Measurements from ENCODE around the gene ACVR1.
"Not testable (repeated sequence)": the region's sequence is repeated elsewhere in the genome, so short reads cannot be mapped to it uniquely, and the experiment has no call there.

The ACVR1 gene

DNA sequence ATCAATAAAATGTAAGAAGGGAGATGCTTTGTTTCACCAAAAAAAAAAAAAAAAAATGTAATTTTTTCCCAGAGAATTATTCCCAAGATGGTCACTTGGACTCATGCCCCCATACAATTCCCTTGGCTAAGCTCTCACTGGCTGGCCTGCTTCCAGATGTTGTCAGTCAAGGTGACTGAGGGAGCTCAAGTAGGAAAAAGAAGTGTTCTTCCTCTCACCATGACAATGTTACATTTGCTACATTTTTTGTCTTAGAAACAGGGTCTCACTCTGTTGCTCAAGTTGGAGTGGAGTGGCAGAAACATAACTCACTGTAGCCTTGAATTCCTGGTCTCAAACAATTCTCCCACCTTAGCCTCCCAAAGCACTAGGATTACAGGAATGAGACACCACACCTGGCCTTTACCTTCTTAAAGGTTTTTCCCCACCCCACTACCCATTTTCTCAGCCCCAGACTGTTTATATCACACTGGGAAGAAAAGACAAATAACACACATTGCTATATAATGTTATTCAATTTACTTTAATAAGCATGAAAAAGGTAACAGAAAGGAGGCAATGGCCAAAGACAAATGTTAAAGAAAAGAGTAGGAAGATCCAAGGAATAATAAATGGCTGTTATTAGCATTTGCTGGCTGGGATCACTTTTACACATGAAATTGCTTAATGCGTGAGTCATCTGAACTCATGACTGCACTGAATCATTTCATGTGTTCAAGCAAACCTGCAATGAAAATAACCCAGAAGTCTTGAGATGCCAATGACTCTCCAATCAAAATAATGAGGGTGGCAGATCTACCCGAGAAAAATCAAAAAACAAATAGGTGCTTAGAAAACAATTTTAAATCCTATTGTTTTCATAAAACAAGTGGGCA, 45.2 kb downstream of the ACVR1 start:
- DNase-seq (ENCODE audit: low read depth, low spot score): no peak

DNA sequence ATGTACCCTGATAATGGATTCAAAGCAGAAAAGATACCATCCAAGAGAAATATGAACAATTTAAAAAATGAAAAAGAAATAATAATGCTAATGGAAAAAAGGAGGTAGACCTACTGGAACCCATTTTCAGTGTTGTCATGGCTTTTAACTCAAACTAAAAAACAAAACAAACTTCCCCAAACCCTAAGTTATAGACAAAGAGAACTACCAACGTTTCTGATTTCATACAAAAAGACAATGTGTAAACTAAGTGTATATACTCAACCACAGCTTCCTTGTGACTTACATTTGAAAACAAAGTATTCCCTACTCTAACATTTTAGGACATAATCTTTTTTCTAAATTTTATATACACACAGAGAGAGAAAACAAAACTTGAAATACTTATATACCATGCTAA, 45.9 kb downstream of the ACVR1 start:
- no peak for DNase-seq (ENCODE audit: low read depth, low spot score)

- no peak for DNase-seq (ENCODE audit: low read depth, low spot score)
Observed at GRCh38 chr2:157827377-157827776, 48.8 kb downstream of the ACVR1 start.

DNA sequence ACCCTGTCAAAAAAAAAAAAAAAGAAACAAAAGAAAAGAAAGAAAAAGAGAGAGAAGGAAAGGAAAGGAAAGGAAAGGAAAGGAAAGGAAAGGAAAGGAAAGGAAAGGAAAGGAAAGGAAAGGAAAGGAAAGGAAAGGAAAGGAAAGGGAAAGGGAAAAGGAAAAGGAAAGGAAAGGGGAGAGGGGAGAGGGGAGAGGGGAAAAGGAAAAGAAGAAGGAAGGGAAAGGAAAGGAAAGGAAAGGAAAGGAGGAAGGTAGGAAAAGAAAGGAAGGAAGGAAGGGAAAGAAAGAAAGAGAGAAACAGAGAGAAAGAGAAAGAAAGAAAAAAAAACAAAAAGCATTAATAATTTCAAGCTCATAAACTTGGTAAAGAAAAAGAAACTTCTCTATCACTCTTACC, 49.5 kb downstream of the ACVR1 start:
- not testable (repeated sequence) for DNase-seq (ENCODE audit: low read depth, low spot score)

DNA sequence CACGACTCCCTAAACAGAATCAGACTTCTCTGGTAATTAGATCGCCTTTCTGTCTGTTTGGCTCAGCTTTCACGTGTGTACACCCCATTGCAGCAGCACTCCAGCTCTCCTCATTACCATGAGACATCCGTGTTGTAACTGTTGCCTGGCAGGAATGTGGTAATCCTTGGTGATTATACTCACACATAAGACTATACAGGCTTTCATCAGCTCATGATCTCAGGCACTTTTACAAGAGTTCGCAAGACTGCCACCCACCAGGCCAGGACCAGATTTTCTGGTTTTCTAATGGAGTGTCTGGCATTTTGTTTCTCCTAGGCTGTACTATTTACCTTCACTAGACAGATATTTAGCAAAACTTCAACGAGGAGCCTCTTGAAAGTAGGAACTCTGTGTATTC, 50.2 kb downstream of the ACVR1 start:
- DNase-seq (ENCODE audit: low read depth, low spot score): no peak

DNA sequence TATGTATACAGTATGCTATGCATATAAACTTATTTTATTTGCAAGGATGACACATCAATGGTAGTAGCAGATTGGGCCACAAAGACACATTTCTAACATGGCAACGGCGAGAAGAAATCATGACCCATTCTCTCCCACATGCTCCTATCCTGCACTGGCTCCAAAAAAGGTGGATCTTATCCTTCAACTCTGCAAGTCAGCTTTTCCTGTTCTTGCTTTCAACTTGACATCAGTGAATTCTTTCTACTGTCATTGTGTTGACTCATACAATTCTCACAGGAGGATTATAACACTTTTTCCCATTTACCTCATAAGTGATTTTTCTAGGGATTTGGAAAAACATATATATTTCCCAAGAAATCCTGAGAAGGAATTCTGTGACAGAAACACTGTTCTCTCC, 53.1 kb downstream of the ACVR1 start:
- DNase-seq (ENCODE audit: low read depth, low spot score): no peak

- DNase-seq (ENCODE audit: low read depth, low spot score): no peak
Observed at GRCh38 chr2:157822533-157822932, 53.6 kb downstream of the ACVR1 start.

- DNase-seq (ENCODE audit: low read depth, low spot score): no peak
Observed at GRCh38 chr2:157821519-157822131, 54.5 kb downstream of the ACVR1 start.

DNA sequence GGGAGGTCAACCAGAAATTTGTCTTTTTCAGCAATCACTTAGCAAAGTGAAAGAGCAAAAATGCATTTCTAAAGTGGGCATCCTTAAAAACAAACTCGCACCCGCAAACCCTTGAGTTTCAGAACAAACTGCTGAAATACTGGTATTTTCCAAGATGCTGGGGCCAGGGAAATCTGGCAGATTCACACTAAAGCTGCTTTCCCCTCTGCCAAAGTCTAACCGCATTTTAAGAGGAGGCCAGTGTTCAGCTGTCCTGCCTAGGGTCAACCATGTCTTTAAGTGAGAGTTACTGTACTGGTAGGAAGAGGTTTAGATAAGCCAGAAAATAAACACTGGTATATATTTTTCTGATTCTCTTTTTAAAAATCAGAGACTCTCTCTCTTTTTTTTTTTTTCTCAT, 55.9 kb downstream of the ACVR1 start:
- DNase-seq (ENCODE audit: low read depth, low spot score): no peak

DNA sequence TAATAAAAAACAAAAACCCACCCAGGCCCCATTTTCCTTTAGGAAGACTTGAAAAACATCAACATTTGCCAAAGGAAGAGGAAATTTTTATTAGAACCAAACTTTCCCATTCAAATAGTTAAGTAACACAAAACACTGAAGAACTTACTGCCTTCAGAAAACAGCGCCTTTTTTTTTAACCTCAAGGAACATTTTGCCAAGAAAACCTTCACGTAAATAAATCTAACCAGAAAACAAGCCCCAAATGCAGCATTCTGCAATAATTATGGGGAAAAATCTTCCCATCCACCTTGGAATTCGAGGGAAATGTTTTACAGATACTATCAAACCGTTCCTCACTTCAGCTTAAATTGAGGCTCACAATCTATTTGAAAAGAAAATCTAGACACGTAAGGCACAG, 56.4 kb downstream of the ACVR1 start:
- no peak for DNase-seq (ENCODE audit: low read depth, low spot score)

DNA sequence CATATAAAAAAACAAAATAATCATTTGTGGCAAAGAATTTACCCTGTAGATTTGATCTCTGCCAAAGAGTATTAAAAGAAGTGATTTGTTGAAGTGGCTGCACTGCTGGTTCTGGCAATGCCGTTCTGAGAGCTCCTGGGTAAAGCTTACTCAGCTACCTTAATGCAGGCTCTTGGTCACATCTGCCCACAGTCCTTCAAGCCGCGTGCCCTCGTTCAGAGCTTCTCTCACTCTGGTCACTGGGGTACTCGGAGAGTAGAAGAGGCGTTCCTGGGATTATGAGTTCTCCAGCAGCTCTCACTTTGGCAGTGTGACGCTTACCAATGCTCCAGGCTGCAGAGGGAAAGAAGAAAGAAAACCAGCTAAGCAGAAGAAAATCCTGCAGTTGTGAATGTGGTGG, 57.9 kb downstream of the ACVR1 start:
- no peak for DNase-seq (ENCODE audit: low read depth, low spot score)

GRCh38 chr2:157815421-157815820, 60.7 kb downstream of the ACVR1 start:
- DNase-seq (ENCODE audit: low read depth, low spot score): no peak

DNA sequence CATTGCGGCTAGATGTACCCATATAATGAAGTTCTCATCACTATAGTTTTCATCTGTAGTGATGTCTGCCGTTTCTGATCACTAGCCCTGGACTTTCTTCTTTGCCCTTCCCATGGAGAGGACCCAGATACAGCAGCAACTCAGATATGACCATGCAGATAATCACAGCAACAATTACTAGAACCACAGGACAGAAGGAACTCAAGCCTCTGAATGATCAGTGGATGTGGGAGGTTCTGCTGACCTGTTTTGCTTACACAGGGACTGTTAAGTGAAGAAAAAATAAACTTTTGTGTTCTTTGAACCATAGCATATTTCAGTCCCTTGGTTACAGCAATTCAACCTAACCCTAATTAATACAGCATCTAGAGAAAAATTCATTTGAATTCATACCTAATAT, 62.7 kb downstream of the ACVR1 start:
- no peak for DNase-seq (ENCODE audit: low read depth, low spot score)

DNA sequence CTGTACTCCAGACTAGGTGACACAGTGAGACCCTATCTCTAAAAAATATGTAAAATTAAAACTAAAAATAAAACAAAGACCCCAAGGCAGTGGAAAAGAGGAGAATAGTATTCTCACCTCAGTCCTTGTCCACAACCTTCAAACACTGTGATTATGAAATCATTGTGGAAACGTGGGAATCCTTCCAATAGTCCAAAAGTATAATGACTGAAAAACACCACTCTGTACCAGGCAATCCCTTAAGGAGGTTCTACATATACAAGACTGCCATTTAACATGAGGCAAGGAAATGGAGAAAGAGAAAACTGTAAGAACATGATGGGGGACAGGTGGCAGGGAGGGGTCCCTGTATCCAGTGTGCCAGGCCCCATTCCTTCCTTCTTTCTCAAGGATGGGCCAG, 66.1 kb downstream of the ACVR1 start:
- no peak for DNase-seq (ENCODE audit: low read depth, low spot score)

DNA sequence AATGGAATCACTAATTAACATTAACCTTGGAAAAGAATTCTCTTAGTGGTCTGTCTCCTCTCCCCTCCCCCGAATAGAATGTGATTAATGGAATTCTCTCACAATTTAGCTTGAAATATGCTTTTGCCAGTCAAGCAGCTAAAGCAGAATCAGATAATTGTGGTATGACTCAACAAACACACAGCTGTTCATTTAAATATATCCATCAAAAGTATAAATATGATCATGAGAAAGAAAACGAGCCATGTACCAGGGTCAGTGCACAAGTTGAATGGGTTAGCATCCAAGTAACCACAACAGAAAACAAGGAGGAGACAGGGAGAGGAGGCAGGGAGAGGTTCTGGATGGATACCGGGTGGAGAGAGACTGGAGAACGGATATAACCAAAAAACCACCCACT, 66.9 kb downstream of the ACVR1 start:
- DNase-seq (ENCODE audit: low read depth, low spot score): no peak

DNA sequence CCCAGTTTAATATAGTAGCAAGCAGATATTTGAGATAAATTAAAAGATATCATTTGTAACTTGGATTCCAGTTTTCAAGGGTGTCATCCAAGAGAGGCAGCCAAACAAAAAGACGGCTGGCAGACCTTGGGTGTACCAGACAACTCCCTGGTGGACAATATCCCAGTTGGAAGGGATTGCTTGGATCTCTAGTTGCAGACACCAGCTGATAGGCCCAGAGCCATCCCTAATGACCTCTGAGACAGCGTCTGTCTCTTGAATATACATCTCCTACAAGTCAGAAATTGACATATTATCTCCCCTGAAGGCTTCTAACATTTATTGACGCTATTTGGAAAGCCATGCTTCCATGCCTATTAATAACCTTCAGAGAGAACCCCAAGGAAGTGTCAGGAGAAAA, 67.7 kb downstream of the ACVR1 start:
- DNase-seq (ENCODE audit: low read depth, low spot score): no peak

GRCh38 chr2:157806426-157807077, 69.6 kb downstream of the ACVR1 start:
- DNase-seq (ENCODE audit: low read depth, low spot score): no peak

- DNase-seq (ENCODE audit: low read depth, low spot score): no peak
Observed at GRCh38 chr2:157805519-157805918, 70.6 kb downstream of the ACVR1 start.

DNA sequence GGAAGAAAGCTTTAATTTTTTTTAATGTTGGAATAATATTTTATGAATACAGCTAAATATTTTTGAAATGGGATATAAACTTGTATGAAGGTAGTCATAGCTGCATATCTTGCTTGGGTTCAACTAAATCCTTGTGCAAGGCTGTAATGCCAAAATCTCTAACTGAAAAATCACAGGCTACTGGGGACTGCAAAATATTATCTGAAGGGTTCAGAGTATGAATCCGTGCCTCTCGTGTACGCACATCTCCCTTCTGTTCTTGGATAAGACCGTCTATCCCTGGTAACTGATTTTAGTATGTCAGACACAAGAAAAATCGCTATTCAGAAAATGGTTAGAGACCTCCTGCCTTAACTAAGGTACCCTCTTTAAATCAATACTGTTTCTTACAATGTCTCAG, 71.8 kb downstream of the ACVR1 start:
- no peak for DNase-seq (ENCODE audit: low read depth, low spot score)

DNA sequence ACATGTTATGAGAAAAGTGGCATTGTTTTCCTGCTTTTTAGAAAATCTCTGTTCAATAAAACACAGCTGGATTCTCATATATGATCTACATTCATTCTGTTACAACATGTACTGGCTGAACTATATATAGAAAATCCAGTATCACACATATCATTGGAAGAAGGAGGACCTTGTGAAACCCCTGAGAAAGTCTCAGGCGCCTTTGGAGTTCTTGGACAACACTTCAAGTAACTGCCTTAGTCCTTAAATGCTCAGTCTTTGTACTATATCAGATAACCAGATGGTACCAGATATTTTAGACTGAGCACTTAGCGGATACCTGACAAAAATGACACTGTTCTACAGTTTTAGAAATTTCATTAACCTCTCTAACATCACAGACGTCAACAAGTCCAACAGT, 72.2 kb downstream of the ACVR1 start:
- DNase-seq (ENCODE audit: low read depth, low spot score): no peak

- no peak for DNase-seq (ENCODE audit: low read depth, low spot score)
Observed at GRCh38 chr2:157803476-157803875, 72.7 kb downstream of the ACVR1 start.

DNA sequence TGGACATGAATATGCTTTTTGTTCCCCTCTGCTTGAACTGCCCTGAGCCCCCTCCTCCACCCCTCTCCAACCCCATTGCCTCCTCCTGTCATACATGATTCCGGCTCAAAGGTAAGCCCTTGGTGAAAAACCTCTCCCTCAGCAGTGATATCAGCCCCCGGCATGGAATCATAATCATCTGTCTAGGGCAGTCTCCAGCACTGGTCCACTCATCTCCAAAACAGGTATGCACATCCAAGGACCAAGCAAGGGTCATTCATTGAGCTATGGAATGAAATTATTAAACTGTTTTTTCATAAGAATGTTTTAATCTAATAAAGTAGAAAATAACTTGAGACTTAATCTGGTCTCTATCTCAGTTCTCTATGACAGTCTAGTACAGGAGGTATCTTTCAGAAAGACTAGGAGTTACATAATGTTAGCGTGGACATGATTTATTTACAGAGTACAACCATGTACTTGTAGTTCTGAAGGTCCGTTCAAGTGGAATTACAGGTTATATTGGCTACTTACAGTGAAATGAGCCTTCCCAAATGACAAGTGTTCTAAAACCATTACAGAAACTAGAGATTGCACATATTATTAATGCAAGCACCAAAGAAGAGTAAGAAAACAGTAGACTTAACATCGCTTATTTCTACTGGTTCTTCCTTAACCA, 75.2 kb downstream of the ACVR1 start:
- DNase-seq (ENCODE audit: low read depth, low spot score): no peak

Data from activated CD4-positive, CD25-positive, alpha-beta regulatory T cell treated with anti-CD3 and anti-CD28 coated beads, Interleukin-2, amount 50 U/mL, for 16 hours (primary cell).